CD4-positive, alpha-beta T cell treated with Interferon gamma for 1 hour (primary cell): ENCODE results near the gene MYO5A.
"Not testable (repeated sequence)": the region's sequence is repeated elsewhere in the genome, so short reads cannot be mapped to it uniquely, and the experiment has no call there.

Experiments
- DNase-seq: peaks from one replicate; pipeline ENCODE4 v3.0.0-alpha.2; 2020

Gene MYO5A

DNA sequence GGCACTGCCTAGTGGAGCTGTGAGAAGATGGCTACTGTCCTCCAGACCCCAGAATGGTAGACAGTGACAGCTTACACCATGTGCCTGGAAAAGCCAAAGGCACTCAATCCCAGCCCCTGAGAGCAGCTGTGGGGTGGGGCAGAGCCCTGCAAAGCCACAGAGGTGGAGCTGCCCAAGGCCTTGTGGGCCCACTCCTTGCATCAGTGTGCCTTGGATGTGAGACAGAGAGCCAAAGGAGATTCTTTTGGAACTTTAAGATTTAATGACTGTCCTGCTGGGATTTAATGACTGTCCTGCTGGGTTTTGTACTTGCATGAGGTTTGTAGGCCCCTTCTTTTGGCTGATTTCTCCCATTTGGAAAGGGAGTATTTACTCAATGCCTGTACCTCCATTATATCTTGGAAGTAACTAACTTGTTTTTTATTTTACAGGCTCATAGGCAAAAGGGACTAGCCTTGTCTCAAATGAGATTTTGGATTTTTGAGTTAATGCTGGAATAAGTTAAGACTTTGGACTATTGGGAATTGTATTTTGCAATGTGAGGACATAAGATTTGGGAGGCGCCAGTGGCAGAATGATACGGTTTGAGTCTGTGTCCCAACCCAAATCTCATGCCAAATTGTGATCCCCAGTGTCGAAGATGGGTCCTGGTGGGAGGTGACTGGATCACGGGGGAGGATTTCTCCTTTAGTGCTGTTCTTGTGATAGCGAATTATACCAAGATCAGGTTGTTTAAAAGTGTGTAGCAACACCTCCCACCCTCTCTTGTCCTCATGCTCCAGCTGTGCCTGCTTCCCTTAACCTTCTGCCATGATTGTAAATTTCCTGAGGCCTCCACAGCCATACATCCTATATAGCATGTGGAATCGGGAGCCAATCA is 80.4 kb downstream of the MYO5A start:
- no peak for DNase-seq

DNA sequence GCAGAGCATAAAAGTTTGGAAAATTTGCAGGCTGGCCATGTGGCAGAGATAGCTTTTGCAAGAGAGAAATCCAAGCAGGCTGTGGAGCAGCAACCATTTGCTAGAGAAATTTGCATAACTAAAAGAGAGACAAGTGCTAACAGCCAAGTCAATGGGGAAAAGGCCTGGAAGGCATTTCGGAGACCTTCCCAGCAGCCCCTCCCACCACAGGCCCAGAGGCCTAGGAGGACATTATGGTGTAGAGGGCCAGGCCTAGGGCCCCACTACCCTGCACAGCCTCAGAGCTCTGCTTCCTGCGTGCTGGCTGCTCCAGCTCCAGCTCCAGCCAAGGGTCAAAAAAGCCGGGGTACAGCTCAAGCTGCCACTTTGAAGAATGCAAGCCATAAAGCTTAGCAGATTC is 82.7 kb downstream of the MYO5A start:
- DNase-seq, result no peak

DNA sequence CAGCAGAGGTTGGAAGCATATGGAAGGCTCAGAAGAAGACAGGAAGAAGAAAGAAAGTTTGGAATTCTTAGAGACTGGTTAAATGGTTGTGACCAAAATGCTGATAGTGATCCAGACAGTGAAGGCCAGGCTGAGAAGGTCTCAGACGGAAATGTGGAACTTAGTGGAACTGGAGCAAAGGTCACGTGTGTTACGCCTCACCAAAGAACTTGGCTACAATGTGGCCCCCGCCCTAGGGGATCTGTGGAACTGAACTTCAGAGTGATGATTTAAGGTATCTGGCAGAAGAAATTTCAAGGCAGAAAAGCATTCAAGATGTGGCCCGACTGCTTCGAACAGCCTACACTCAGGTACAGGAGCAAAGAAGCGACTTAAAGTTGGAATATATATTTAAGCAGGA is 83.1 kb downstream of the MYO5A start:
- DNase-seq, result no peak

DNA sequence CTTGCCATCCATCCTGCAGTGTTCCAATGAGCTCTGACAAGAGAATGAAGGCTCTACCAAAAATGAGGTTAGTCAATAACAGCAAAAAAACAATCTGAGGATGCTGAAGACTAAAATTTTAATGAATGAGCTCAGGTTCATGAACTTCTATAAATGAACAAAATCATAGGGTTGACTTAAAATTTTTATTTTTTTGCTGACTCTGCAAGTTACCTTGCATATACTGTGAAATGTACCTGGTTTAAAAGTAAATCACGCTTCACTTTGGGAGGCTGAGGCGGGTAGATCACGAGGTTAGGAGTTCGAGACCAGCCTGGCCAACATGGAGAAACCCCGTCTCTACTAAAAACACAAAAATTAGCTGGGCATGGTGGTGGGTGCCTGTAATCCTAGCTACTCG is 85.5 kb downstream of the MYO5A start:
- DNase-seq, result not testable (repeated sequence)

DNA sequence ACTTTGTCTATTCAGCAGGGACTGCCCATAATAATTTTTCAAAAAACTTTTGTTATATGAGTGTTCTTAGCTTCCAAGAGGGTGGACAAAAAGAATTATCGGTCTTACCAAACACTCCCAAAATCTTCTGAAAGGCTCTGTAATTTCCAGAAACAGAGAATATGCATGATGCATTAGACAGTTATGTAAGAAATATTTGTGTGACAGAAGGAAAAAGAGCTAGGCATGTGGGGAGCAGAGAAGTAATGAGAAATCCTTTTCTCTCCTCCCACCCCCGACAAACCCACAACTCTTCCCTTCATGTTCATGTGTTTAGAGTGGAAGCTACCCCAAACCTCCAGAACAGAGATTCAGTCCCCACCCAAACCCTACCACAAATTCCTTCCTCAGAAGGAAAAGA is 86.8 kb downstream of the MYO5A start:
- no peak for DNase-seq

DNA sequence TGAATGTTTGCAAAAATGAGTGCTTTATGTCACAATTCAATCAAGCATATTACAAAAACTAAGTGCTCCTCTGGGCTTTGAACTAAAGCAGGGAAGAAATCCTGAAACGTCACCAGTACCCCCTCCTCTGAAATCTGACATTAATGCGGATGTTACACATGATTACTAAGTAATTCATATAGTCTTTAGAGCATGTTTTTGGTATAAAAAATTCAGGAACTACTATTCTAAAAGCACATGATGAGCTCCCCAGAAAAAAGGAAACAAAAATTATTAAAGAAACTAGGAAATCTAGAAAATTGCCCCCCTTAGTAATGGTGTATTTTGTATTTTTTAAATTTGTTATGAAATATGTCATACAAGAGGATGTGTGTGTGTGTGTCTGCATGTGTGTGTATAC is 87.7 kb downstream of the MYO5A start:
- no peak for DNase-seq

DNA sequence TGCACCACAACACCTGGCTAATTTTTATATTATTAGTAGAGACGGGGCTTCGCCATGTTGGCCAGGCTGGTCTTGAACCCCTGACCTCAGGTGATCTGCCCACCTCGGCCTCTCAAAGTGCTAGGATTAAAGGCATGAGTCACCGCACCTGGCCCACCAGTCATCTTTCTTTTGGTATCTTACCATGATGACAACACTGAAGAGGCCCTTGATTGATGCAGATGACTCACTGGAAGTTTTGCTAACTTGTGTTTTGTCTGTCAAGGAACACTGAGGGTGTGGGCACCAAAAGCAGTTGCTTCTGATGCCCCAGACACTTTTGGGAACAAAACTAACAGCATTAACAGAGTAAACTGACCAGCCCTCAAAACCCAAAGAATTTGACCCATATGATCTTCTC is 88.3 kb downstream of the MYO5A start:
- DNase-seq, result no peak

DNA sequence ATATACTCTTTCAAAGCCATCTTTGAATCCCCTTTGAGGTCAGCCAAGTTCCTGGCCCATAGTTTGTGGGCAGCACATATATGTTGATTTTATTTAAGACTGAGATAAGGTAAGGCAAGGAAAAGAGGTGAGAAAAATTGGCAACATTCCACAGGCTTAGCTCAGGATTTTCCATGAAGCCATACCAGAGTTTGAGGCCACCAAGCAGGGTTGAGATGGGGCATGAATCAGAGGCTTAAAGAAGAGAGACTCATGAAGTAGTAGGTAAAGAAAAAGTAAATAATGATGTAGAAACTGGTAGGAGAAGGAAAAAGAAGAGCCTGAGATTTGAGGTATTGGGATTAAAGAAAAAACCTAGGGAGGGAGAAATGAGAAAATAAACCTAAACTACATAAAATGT is 89.2 kb downstream of the MYO5A start:
- no peak for DNase-seq

DNA sequence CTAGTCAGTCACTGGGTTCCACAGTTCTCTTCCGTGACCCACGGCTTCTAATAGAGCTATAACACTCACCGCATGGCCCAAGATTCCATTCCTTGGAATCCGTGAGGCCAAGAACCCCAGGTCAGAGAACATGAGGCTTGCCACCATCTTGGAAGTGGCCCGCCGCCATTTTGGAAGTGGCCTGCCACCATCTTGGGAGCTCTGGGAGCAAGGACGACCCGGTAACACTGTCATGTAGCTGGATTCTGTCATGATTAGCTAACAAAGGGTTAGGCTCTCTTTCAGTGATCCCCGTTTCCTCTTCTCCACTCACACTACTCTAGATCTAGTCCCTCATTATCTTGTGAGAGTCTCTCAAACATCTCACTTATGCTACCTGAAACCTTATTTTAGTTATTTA is 89.6 kb downstream of the MYO5A start:
- not testable (repeated sequence) for DNase-seq

DNA sequence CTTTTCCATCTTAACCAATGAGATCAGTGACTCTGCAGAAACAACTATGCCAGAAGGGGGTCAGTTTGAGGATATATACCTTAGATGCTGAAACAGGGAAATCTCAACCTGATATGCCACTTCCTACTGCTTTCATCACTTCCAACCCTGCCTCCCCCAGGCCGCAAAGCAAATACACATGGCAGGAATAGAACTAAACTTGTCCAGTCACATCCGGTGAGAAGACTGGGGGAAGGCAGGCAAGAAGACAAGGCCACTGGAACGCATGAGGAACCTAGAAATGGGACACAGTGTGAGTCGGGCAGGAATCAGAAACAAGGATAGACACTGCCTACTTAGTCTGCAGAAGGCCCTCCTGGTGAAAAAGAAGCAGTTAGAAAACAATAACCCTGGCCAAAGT is 90.6 kb downstream of the MYO5A start:
- DNase-seq, result peak; percentile 1

DNA sequence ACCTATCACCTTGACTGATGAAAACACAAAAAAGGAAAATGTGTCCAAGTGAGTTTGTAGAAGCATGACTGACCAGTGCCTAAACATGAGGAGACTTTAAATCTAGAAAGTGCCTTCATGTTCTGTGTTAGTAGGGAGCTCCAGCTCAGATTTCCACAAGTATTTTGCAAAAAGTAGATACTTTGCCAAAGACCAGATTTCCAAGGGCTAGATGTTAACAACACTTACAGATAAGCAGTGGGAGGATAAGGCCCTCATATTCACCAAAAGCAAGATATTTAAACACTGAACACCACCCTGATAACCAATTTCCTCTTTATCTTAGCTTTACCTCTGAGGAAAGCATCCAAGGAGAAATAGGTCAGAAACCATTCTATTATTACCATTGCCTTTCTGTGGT is 91.0 kb downstream of the MYO5A start:
- DNase-seq, result no peak

DNA sequence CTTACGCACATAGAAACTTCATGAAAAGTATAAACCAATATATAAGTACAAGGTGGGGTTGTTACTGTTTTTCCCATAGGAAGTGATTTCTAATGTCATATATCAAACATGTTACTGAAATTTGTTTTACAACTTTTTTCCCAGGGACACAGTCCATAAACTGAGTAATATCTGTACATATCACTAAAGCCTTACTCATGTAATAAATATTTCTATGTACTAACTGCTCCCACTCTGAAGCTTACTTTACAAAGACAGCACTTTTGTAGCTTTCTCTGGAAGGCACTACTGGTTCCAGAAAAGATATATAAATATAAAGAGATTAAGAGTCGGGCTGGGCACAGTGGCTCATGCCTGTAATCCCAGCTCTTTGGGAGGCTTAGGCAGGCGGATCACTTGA is 91.7 kb downstream of the MYO5A start:
- DNase-seq, result no peak

DNA sequence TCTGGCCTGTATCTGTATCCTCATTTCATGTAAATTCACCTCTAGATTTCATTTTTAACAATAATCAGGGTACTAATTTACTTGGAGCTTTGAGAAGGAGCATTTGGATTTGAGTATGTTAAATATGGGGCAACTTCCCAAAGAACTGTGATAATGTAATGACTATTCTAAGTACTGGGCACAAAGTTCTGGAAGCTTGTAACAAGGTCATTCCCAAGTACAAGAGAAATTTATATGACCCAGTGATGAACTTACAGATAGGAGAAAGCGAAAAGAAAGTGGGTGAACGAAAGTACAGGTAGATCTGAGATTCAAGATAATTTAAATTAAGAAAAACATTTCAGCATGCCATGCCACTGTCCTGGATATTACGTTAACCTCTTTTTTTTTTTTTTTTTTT is 93.8 kb downstream of the MYO5A start:
- DNase-seq, result no peak

DNA sequence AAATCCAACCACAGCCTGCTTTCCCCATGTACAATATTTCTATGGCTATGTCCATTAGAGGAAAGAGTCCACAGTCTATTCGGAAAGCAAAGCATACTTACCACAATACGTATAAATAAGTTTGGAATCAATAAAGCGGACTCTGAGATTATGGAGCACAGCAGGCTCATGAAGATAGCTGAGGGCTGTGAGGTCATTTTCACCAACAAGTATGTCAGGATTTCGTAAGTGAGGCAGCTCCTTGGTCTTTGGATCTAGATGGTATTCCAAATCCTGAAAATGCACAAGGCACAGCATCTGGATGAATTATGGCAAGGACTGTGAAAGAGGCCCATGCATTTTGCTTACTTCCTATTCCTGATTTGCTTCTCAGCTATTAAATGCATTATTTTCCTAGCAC is 100.4 kb downstream of the MYO5A start:
- no peak for DNase-seq

DNA sequence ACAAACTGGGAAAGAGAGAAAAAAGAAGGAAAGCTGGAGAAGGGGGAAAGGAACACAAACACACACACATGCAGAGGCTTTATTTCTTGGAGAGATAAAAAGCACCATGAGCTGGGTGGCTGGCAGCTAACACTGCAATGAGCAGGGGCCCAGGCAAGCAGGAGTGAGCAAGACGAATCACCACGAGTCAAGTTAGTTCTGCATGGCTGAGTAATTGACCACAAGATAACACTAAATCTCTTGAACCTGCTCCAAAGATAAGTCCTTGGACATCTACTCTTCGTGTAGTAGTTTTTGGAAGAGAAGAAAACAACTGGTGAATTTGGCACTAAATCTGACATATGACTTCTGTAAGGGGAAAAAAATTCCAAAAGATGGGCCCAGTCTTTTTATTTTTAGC is 100.9 kb downstream of the MYO5A start:
- DNase-seq, result no peak

DNA sequence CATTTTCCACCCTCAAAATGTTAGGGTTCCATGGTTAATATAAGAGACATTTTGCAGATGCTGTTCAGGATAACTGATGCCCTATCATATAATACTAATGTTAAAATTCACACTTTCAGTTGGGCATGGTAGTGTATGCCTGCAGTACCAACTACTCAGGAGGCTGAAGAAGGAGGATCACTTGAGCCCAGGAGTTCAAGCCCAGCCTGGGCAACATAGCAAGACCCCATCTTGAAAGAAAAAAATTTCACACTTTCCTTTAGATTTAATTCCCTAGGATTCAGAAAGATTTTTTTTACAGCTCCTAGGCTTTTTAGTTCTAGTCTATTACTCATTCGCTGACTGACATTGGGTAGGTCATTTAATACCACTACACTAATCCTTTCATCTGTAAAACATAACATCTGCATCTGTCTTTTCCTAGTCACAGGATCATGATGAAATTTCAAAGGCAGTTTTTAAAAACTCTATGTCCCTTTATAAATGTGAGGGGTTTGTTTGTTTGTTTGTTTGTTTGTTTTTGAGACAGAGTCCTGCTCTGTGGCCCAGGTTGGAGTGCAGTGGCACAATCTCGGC is 103.7 kb downstream of the MYO5A start:
- no peak for DNase-seq

DNA sequence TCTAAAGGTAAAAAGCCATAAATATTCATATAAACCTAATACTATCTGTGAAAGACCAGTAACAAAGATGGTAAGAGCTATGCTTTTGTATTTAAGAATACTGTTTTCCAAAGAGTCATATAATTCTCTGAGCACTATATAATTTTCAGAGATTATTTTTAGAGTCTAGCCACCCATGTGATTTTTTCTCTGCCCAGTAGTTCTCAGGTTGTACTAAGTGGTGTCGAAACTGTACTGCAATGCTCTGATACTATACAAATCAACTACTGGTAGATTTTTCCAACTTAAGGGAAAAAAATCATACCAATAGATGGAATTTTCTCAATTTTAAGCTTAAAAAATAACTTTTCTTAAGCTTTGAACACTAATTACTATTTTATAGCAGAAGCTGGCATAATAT is 104.8 kb downstream of the MYO5A start:
- no peak for DNase-seq

DNA sequence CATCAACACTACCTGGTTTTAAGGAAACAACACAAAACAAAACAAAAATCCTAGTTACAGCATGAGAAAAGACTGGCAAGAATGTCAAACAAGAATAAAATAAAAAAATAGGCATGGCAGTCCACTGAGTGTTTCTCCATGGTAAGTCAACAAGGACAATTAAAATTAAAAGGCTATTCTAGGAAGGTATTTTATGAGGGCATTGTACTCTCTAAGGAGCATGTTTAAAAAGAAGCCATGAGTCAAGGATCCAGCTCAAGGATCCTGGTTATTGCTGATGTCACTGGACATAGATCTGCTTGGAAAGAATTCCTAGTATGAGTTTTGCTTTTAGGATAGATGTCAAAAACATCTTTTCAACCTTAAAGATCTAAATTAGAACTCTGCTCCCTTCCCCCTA is 106.7 kb downstream of the MYO5A start:
- no peak for DNase-seq

DNA sequence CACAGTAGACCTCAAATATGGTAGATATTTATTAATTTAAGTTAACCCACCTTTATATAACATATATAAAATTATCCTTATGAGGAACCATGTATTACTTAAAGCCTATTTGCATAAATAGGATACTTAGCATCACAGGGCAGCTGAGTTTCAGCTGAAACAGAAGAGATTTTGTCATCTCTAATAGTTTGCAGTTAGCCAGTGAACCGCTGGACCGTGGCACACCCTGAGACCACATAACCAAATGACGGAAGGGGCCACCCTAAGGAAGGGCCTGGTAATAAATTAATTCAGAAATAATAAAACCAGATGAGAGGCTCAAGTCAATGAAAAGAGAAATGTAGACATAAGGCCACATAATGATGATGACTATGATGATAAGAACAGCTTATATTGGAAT is 107.7 kb downstream of the MYO5A start:
- no peak for DNase-seq

DNA sequence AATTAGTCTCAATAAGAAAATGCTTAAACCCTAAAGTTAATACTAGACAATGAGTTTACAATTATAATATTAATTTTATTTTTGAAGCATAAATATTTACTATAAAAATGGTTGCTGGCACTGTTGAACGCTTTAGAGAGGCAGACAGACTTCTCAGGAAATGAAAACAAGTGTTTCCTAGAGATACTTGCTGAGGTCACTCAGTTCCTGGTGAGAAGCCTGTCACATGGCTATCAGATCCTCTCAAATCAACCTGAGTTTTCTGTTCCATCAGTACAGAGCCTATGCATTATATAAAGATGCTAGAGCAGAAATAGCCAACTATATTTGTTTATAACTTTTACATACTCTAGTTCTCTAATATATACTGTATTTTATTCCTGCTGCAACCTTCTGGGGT is 109.2 kb downstream of the MYO5A start:
- no peak for DNase-seq

DNA sequence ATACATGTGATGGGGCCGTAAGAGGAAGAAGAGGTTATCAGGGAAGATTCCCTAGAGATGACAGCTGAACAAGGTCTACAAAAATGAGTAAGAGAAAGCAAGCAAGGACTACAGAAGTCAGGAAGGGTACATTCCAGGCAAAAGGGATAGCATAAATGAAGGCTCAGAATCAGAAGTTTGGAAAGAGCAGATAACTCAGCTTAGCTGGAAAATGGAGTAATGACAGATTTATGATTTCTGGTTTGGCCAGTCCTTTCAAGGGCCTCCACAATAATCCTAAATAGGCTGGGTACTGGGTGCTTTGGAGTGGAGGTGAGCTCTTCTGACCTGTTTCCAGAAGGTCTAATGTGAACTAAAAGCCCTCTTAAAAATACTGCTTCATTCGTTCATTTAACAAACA is 110.7 kb downstream of the MYO5A start:
- DNase-seq, result no peak

DNA sequence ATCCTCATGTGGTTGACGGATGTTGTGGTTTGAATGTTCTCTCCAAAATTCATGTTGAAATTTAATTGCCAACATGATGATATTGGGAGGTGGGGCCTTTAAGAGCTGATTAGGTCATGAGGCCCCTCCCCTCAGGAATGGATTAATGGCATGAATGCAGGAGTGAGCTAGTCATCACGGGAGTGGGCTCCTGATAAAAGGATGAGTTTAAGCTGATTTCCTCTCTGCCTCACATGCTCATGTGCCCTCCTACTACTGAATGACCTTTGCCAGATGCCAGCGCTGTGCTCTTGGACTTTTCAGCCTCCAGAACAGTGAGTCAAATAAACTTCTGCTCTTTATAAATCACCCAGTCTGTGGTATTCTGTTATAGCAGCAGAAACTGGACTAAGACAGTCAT is 111.2 kb downstream of the MYO5A start:
- no peak for DNase-seq

DNA sequence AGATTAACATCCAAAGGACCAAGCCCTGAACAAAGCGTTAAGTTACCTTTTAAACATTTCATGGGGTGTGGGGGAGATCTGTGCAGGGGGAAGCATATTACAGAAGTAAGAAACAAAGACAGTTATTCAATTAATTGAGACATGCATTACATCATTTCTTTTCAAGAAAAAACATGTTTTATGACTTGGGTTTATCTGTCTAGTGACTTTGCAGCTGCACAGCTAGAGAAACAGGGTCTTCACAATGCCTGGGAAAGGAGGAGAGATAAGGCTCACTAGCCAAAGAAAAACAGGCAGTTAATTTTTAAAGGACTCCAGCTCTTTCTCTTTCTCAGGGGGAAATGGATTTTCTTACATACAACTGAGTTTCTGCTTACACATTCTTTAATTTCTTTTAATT is 112.1 kb downstream of the MYO5A start:
- not testable (repeated sequence) for DNase-seq

DNA sequence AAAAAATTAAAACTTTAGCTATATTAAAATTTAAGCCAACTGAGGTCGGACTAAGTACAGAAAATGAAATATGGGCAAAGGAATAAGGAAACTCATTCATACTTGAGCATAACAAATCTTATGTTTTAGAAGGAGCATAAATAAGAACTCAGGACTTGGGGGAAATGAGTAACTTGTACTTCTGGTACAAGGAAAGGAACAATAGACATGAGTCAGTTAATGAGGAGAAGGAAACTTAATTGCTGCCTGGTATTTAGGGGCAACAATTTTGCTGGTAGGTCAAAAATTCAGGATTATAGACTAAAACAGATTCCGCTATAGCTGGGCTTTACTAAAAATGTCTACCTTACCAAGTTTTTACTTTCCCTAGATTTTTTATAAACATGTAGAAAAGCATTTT is 113.1 kb downstream of the MYO5A start:
- DNase-seq, result no peak

DNA sequence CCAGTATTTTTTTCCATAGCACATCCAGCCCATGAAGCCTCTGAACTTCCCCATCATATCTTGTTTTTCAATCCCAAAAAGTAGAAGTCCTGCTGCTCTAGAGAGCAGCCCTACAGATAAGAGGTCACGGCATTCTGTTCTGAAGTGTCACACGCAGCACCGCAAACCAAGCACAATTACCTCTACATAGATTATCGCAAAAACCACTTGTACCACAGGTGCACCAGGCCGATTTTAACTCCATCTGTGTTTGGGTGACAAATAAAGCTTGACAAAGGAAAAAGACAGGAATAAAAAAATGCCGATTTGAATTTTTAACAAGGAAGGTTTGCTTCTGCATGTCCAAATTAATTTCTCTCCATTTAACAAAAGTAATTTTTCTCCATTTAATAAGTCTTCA is 113.7 kb downstream of the MYO5A start:
- DNase-seq, result no peak
